Measurements from ENCODE around the gene ASB5. TPM values are rescaled to one million over a fixed set of nuclear protein-coding genes. Genes with fewer than 3 reads are reported as not detected.
A peak's percentile ranks its signal among the peaks of the same experiment; 100 is the strongest.

The ASB5 gene
- total and polyA plus RNA-seq, 2 of the 8 experiments (the other 6 are each of a cell fraction or from before 2014, with no cell fraction given), result 0.02 TPM; not detected in 1

DNA sequence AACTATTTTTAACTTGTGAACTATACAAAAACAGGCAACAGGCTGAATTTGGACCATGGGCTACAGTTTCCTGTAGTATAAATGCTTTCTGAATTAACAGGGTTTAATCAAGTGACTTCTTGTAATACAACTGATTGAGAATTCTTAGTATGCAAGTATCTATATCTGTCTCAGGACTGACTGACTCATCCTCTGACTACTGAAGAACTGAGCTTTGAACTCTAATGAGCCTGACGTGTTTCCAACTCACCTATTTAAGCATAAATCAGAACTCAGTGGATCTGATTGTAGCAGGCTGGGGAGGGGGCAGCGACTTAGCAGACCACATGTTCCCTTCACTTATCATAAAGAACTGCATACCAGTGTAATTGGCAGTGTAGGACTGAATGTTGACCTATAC lies 81.4 kb downstream of the ASB5 start:
- Histone ChIP-seq H3K23ac (ENCODE audit: insufficient read length) (no peak overlapping the region), H3K23me2 (ENCODE audit: low read depth, low read length) (no peaks in the 10 kb centered on the region), H2BK120ac (replicated peaks; ENCODE audit: low read depth, low read length) (peak overlapping the region; percentile 7), H3K36me3 (ENCODE audit: control insufficient read depth in 2 of 4, insufficient read depth in 4 of 4, low read length in 3 of 4) (no peaks in the 10 kb centered on the region), H2BK12ac (ENCODE audit: low read depth, low read length) (no peak overlapping the region), H2BK5ac (ENCODE audit: low read depth, low read length) (no peak overlapping the region), H2BK20ac (ENCODE audit: low read length) (no peak overlapping the region), H3K14ac (ENCODE audit: insufficient read length) (no peak overlapping the region), H4K5ac (ENCODE audit: insufficient read length, low read depth, low read length) (no peak overlapping the region), H3K27me3 (replicated peaks in 1 of 4; ENCODE audit: control insufficient read depth in 3 of 4, extremely low read depth in 1 of 4, insufficient read depth in 3 of 4, low read length in 3 of 4) (no peaks in the 10 kb centered on the region), H2BK15ac (ENCODE audit: low read length) (no peak overlapping the region), H3K79me2 (ENCODE audit: control insufficient read depth in 1 of 2, insufficient read depth in 2 of 2, low read length in 2 of 2) (no peaks in the 10 kb centered on the region), H3K4me3 (ENCODE audit: extremely low read depth in 1 of 4, insufficient read depth in 2 of 4, low read depth in 3 of 4, low read length in 4 of 4) (no peak overlapping the region), H3K4me1 (replicated peaks in 1 of 4; ENCODE audit: control insufficient read depth in 3 of 4, insufficient read depth in 4 of 4, low read length in 3 of 4) (peaks cover 2 to 15% (median 7%) of the 10 kb centered on the region in 4 experiments; a peak in 4 of 7 replicates), H4K8ac (ENCODE audit: extremely low read depth, insufficient read depth, low read length) (no peak overlapping the region), H3K18ac (ENCODE audit: extremely low read depth, low read length) (no peak overlapping the region), H4K91ac (replicated peaks; ENCODE audit: insufficient read length, low read length) (no peak overlapping the region), H4K20me1 (replicated peaks in 1 of 2; ENCODE audit: control insufficient read depth in 1 of 2, insufficient read depth in 2 of 2, low read length in 2 of 2) (no peaks in the 10 kb centered on the region), H3K27ac (ENCODE audit: low read depth, low read length) (no peak overlapping the region), H2AK5ac (ENCODE audit: low read depth, low read length) (no peak overlapping the region), H3K9me3 (ENCODE audit: insufficient read depth in 2 of 2, low read depth in 1 of 2, low read length in 1 of 2) (no peaks in the 10 kb centered on the region), H3K56ac (replicated peaks; ENCODE audit: insufficient read length, low read depth, low read length) (no peak overlapping the region), H2AFZ (ENCODE audit: low read length) (no peak overlapping the region), H3K4me2 (ENCODE audit: insufficient read depth in 1 of 2, low read depth in 2 of 2, low read length in 2 of 2) (no peak overlapping the region), H3K9ac (replicated peaks in 1 of 4; ENCODE audit: extremely low read depth in 1 of 4, low read depth in 3 of 4, low read length in 3 of 4) (no peak overlapping the region), H3K79me1 (ENCODE audit: low read depth, low read length) (no peaks in the 10 kb centered on the region), H3K4ac (replicated peaks; ENCODE audit: insufficient read length, low read depth, low read length) (no peak overlapping the region)
- DNase-seq (ENCODE audit: low read depth in 1 of 2, low spot score in 2 of 2) (no peak), FAIRE-seq (no peak)
- WGBS, 2 experiments (ENCODE audit: extremely low coverage in 1 of 2, insufficient coverage in 1 of 2, insufficient read length in 1 of 2, insufficient replicate concordance in 2 of 2, low coverage in 1 of 2, low lambda C conversion rate in 2 of 2, missing lambda C conversion rate in 1 of 2), result 69% methylated on average over 2 of the region's 2 CpGs; no CpG with 5 or more reads in 1 of the 2 experiments
- CTCF ChIA-PET (ENCODE audit: partially characterized antibody), result no interaction called here
- POLR2A ChIA-PET (ENCODE audit: partially characterized antibody), result no interaction called here
- TF ChIP-seq, protein P1, sequence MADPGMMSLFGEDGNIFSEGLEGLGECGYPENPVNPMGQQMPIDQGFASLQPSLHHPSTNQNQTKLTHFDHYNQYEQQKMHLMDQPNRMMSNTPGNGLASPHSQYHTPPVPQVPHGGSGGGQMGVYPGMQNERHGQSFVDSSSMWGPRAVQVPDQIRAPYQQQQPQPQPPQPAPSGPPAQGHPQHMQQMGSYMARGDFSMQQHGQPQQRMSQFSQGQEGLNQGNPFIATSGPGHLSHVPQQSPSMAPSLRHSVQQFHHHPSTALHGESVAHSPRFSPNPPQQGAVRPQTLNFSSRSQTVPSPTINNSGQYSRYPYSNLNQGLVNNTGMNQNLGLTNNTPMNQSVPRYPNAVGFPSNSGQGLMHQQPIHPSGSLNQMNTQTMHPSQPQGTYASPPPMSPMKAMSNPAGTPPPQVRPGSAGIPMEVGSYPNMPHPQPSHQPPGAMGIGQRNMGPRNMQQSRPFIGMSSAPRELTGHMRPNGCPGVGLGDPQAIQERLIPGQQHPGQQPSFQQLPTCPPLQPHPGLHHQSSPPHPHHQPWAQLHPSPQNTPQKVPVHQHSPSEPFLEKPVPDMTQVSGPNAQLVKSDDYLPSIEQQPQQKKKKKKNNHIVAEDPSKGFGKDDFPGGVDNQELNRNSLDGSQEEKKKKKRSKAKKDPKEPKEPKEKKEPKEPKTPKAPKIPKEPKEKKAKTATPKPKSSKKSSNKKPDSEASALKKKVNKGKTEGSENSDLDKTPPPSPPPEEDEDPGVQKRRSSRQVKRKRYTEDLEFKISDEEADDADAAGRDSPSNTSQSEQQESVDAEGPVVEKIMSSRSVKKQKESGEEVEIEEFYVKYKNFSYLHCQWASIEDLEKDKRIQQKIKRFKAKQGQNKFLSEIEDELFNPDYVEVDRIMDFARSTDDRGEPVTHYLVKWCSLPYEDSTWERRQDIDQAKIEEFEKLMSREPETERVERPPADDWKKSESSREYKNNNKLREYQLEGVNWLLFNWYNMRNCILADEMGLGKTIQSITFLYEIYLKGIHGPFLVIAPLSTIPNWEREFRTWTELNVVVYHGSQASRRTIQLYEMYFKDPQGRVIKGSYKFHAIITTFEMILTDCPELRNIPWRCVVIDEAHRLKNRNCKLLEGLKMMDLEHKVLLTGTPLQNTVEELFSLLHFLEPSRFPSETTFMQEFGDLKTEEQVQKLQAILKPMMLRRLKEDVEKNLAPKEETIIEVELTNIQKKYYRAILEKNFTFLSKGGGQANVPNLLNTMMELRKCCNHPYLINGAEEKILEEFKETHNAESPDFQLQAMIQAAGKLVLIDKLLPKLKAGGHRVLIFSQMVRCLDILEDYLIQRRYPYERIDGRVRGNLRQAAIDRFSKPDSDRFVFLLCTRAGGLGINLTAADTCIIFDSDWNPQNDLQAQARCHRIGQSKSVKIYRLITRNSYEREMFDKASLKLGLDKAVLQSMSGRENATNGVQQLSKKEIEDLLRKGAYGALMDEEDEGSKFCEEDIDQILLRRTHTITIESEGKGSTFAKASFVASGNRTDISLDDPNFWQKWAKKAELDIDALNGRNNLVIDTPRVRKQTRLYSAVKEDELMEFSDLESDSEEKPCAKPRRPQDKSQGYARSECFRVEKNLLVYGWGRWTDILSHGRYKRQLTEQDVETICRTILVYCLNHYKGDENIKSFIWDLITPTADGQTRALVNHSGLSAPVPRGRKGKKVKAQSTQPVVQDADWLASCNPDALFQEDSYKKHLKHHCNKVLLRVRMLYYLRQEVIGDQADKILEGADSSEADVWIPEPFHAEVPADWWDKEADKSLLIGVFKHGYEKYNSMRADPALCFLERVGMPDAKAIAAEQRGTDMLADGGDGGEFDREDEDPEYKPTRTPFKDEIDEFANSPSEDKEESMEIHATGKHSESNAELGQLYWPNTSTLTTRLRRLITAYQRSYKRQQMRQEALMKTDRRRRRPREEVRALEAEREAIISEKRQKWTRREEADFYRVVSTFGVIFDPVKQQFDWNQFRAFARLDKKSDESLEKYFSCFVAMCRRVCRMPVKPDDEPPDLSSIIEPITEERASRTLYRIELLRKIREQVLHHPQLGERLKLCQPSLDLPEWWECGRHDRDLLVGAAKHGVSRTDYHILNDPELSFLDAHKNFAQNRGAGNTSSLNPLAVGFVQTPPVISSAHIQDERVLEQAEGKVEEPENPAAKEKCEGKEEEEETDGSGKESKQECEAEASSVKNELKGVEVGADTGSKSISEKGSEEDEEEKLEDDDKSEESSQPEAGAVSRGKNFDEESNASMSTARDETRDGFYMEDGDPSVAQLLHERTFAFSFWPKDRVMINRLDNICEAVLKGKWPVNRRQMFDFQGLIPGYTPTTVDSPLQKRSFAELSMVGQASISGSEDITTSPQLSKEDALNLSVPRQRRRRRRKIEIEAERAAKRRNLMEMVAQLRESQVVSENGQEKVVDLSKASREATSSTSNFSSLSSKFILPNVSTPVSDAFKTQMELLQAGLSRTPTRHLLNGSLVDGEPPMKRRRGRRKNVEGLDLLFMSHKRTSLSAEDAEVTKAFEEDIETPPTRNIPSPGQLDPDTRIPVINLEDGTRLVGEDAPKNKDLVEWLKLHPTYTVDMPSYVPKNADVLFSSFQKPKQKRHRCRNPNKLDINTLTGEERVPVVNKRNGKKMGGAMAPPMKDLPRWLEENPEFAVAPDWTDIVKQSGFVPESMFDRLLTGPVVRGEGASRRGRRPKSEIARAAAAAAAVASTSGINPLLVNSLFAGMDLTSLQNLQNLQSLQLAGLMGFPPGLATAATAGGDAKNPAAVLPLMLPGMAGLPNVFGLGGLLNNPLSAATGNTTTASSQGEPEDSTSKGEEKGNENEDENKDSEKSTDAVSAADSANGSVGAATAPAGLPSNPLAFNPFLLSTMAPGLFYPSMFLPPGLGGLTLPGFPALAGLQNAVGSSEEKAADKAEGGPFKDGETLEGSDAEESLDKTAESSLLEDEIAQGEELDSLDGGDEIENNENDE (IDR thresholded peaks at IDR 0.05; ENCODE audit: insufficient replicate concordance, low read length), result no peak

Data from H1 (cell line).